Breast epithelium (tissue), 4 donors: ENCODE data around the gene B4GAT1. TPM values are rescaled to one million over a fixed set of nuclear protein-coding genes. Genes with fewer than 3 reads are reported as not detected.
A peak's percentile ranks its signal among the peaks of the same experiment; 100 is the strongest.

Experiments used
- DNase-seq, 2 donors: peaks; one replicate each; pipeline ENCODE4 v3.0.0-alpha.2; 2019; ENCODE audit warnings: low spot score in 2 of 2
- H3K27ac ChIP-seq, 2 donors: fragments of 200-600 bp; sonication (generic) in 1 of 2; one replicate each; pipeline ENCODE4 v1.5.1; 2016 to 2019; ENCODE audit warnings: mild to moderate bottlenecking in 1 of 2
- H3K27me3 ChIP-seq, 2 donors: fragments of 200-600 bp; sonication (generic) in 1 of 2; one replicate each; pipeline versions ENCODE4 v1.5.1 to v1.6.0; 2017 to 2019; ENCODE audit warnings: control low read depth in 1 of 2, mild to moderate bottlenecking in 1 of 2
- H3K36me3 ChIP-seq: fragments of 200-600 bp; one replicate; pipeline ENCODE4 v1.5.1; 2019
- H3K4me1 ChIP-seq, 2 donors: fragments of 200-600 bp; sonication (generic); one replicate each; pipeline ENCODE4 v1.5.1; 2016 to 2019; ENCODE audit warnings: control low read depth in 1 of 2
- H3K4me3 ChIP-seq, 3 donors: fragments of 200-600 bp; sonication (generic); 1 replicate in 2 of 3; 2 replicates in 1 of 3; pipeline ENCODE4 v1.5.1; 2016 to 2019; ENCODE audit warnings: mild to moderate bottlenecking in 3 of 3, moderate library complexity in 2 of 3
- H3K9me3 ChIP-seq, 2 donors: fragments of 200-600 bp; sonication (generic) in 1 of 2; one replicate each; pipeline ENCODE4 v1.5.1; 2016 to 2019; ENCODE audit warnings: control low read depth in 1 of 2
- POLR2A ChIP-seq: fragments of 450-650 bp; IDR thresholded peaks from one replicate; pipeline ENCODE4 v1.6.1; 2016; ENCODE audit warnings: antibody characterized with exemption, mild to moderate bottlenecking, moderate library complexity
- POLR2AphosphoS5 ChIP-seq, 3 donors: sonication (generic); formaldehyde crosslinking; IDR thresholded peaks; one replicate each; pipeline ENCODE4 v1.6.1; 2017; ENCODE audit warnings: antibody characterized with exemption in 3 of 3
- intact Hi-C: fragments of 100-400 bp; cut with DNase I; formaldehyde crosslinking; loops from one replicate; pipeline ENCODE4 v1.15.1; 2023; ENCODE audit warnings: low total_unique reads
- total RNA-seq, 3 donors: library from RNA; depleted of rRNA; stranded (reverse); fragments of >200 nt; gene quantifications; one replicate each; pipeline ENCODE4 v1.1.0, GENCODE V29; 2016
- TF ChIP-seq, protein P1 (sequence below), 3 donors: fragments of 450-650 bp; IDR thresholded peaks; one replicate each; pipeline ENCODE4 v1.5.1; 2016 to 2017; ENCODE audit warnings: antibody characterized with exemption in 3 of 3, mild to moderate bottlenecking in 3 of 3, moderate library complexity in 3 of 3

Gene B4GAT1
- total RNA-seq, 3 donors from 2014 or later = 20.0 to 35.4 (median 30.1) TPM

DNA sequence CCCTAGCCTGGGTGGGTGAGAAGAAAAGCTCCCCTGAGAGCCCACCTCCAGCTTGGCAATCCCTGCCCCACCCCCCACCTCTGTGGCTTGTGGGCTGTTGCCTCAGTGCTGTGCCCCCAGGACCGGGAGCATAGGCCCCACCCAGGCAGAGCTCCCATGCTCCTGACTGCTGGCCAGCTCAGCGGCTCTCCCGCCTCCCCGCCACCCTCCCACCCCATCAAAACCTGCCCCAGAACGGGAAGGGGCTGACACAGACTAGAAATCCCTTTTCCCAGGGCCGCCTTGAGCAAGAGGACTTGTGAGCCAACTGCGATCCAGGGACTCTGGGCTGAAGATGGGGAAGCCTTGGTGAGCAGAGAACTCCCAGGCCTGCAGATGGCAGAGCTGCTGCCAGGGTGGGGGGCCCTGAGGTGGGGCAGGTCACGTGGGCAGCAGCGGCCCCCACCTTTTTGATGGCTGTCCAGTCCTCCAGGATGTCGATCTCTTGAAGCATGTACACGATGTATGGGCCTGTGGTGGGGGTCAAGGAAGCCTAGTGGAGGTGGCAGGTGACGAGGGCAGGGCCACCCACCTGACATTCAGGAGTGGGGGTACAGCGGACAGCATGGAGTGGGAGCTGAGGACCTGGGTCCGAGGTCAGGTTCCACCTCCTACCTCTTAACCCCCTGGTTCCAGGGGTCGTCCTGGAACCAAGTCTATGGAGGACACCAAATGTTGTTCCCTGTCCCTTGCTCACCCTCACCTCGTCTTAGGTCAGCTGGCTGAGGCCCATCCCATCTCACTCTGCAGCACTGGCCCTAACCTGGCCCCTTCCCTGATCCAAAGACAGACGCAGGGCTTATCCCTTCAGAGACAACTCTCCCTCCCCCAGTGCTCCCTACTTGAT is 8.9 kb downstream of the B4GAT1 start:
- TF ChIP-seq, protein P1, sequence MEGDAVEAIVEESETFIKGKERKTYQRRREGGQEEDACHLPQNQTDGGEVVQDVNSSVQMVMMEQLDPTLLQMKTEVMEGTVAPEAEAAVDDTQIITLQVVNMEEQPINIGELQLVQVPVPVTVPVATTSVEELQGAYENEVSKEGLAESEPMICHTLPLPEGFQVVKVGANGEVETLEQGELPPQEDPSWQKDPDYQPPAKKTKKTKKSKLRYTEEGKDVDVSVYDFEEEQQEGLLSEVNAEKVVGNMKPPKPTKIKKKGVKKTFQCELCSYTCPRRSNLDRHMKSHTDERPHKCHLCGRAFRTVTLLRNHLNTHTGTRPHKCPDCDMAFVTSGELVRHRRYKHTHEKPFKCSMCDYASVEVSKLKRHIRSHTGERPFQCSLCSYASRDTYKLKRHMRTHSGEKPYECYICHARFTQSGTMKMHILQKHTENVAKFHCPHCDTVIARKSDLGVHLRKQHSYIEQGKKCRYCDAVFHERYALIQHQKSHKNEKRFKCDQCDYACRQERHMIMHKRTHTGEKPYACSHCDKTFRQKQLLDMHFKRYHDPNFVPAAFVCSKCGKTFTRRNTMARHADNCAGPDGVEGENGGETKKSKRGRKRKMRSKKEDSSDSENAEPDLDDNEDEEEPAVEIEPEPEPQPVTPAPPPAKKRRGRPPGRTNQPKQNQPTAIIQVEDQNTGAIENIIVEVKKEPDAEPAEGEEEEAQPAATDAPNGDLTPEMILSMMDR (IDR thresholded peaks at IDR 0.05) = no peak
- TF ChIP-seq POLR2A (no peak), POLR2AphosphoS5 (IDR thresholded peaks at IDR 0.05) (no peak)
- Histone ChIP-seq H3K36me3 (peaks cover 10% of the 10 kb centered on the region), H3K4me1 (peaks cover 3 to 8% of the 10 kb centered on the region in 2 donors), H3K27me3 (no peaks in the 10 kb centered on the region), H3K9me3 (no peaks in the 10 kb centered on the region), H3K4me3 (no peak overlapping the region), H3K27ac (peak overlapping the region in 1 of 2 donors; percentile 83)
- intact Hi-C loops = no loop called here
- no peak for DNase-seq

DNA sequence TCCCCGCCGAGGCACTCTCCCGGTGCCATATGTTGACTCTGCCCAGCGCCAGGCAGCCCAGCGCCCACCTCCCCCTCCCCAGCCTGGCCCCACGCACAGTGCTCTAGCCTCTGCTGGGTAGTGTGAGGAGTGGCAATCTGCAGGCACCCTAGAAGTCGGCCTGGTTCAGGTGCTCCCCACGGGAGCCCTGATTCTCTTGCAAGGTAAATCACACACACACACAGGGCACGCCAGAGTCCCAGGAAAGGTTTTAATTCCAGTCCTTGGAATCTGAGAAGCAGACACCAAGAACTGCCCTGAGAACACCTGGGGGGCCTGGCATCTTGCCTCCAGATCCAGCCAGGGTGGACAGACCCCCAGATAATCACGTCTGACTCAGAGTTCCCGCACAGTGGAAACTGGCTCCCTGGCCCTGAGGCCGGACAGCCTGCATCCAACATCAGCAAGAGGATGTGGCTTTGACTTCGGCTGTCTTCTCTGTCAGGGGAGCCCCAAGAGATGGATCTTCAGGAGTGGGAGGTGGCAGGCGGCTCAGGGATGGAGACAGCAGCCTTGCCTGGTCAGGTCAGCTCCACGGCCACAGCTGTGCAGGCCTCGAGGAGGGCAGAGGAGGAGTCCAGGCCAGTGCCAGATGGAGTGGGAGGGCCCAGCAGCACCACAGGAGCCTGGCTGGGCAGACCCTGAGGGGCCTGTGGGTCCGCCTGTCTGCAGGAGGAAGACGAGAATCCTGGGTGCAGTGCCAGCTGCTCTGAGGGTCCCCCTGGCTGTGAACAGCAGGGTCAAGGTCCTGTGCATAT is 10.1 kb downstream of the B4GAT1 start:
- Histone ChIP-seq H3K9me3 (no peaks in the 10 kb centered on the region), H3K27me3 (no peaks in the 10 kb centered on the region), H3K4me1 (peaks cover 0 to 8% of the 10 kb centered on the region in 2 donors), H3K4me3 (peak overlapping the region in 1 of 3 donors; percentile 33), H3K27ac (peak overlapping the region; percentile 66 to 83), H3K36me3 (peaks cover 10% of the 10 kb centered on the region)
- intact Hi-C loops = loop anchor here (1.0 kb wide), 1 partner anchor 81 kb away; no protein-coding TSS in a partner anchor
- no peak for DNase-seq
- TF ChIP-seq POLR2A = no peak
- no peak for TF ChIP-seq POLR2AphosphoS5 (IDR thresholded peaks at IDR 0.05)
- TF ChIP-seq, protein P1 (IDR thresholded peaks at IDR 0.05) = no peak

- TF ChIP-seq POLR2AphosphoS5 (IDR thresholded peaks at IDR 0.05) = peak in 1 of 3 donors; percentile 53
- TF ChIP-seq, protein P1 (IDR thresholded peaks at IDR 0.05) = peak in 1 of 3 donors; percentile 20
- TF ChIP-seq POLR2A = peak; percentile 20
- H3K27ac ChIP-seq = peak within 1 kb of the TSS; percentile 66 to 83
- H3K4me1 ChIP-seq = peaks cover 0 to 8% of the 10 kb centered on the region in 2 donors
- H3K36me3 ChIP-seq = peaks cover 10% of the 10 kb centered on the region
- H3K4me3 ChIP-seq = peak within 1 kb of the TSS; percentile 68 to 80 (median 70)
- H3K27me3 ChIP-seq = no peaks in the 10 kb centered on the region
- intact Hi-C loops = loop anchor here (1.0 kb wide), 1 partner anchor 80 kb away; no protein-coding TSS in a partner anchor
- DNase-seq = peak in 1 of 2 donors; percentile 77
- H3K9me3 ChIP-seq = no peaks in the 10 kb centered on the region
These were observed 11.0 kb downstream of the B4GAT1 start, which contains the start of gene RIN1 for GRCh38 chr11:66336234-66337102. TSS of gene RIN1 (minus strand) at chr11:66336434. CDS start at chr11:66336402, 32 bp downstream.

DNA sequence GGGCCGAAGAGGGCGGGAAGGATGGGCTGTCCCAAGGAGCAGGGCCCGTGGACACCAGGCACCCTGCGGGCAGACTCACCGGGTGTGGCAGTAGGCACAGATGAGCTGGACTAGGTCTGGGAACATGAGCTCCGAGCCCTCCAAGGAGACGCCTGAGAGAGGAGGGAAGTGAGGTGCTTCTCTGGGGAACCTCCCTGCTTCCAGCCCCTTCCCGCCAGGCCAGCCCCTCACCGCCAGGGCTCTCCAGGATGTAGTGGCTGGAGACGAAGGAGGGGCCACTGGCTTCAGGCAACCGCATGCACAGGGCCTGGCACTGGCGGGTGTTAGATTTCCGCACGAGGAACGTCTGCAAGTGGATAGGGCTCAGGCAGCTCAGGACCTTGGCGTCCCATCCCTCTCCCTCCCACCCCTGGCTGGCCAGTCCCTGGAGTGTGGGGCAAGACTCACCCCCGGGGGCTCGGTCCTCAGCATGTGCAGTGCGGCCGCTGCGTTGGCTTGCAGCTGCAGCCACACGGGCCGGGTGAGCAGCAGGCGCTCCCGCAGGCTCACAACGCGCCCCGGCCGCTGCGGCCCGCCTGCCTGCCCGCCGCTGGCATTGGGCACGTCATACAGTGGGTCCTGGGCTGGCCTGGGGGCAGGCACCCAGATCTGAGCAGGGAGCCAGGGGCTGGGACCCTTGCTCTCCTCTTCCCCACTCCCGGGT is 11.7 kb downstream of the B4GAT1 start:
- intact Hi-C loops = no loop called here
- no peak for DNase-seq
- Histone ChIP-seq H3K36me3 (peaks cover 4% of the 10 kb centered on the region), H3K27ac (peak overlapping the region; percentile 66 to 83), H3K4me1 (peaks cover 0 to 8% of the 10 kb centered on the region in 2 donors), H3K27me3 (no peaks in the 10 kb centered on the region), H3K4me3 (peak overlapping the region; percentile 68 to 80 (median 70)), H3K9me3 (no peaks in the 10 kb centered on the region)
- no peak for TF ChIP-seq POLR2A
- no peak for TF ChIP-seq POLR2AphosphoS5 (IDR thresholded peaks at IDR 0.05)
- TF ChIP-seq, protein P1 (IDR thresholded peaks at IDR 0.05) = no peak
